MM.1S (cell line): ENCODE measurements around the gene SNX11.

Source experiments
- DNase-seq: peaks from one replicate; pipeline ENCODE4 v3.0.0-alpha.2; 2015
- H2AFZ ChIP-seq: fragments of 300-600 bp; sonication (generic); 2 replicates; pipeline ENCODE4 v1.6.0; 2016; ENCODE audit warnings: antibody characterized with exemption, low read length
- H3F3A ChIP-seq: fragments of 300-600 bp; sonication (generic); 2 replicates; pipeline ENCODE4 v1.6.1; 2016; ENCODE audit warnings: mild to moderate bottlenecking, antibody characterized with exemption, low read length, moderate library complexity, mixed read lengths; ENCODE audit not compliant: insufficient read depth
- H3K27ac ChIP-seq: fragments of 300-600 bp; sonication (generic); 2 replicates; pipeline ENCODE4 v1.5.1; 2016; ENCODE audit warnings: mild to moderate bottlenecking, low read length
- H3K27me3 ChIP-seq: fragments of 300-600 bp; sonication (generic); replicated peaks from 2 replicates; pipeline ENCODE4 v1.6.0; 2016; ENCODE audit warnings: low read length; ENCODE audit not compliant: insufficient read depth
- H3K36me3 ChIP-seq: fragments of 300-600 bp; sonication (generic); replicated peaks from 2 replicates; pipeline ENCODE4 v1.6.1; 2016; ENCODE audit warnings: mild to moderate bottlenecking, low read length, mixed read lengths; ENCODE audit not compliant: insufficient read depth
- H3K4me1 ChIP-seq: fragments of 300-600 bp; sonication (generic); 2 replicates; pipeline ENCODE4 v1.6.1; 2016; ENCODE audit warnings: low read length, mixed read lengths
- H3K4me2 ChIP-seq: fragments of 300-600 bp; sonication (generic); 2 replicates; pipeline ENCODE4 v1.6.0; 2016; ENCODE audit warnings: low read depth, low read length
- H3K4me3 ChIP-seq: fragments of 300-600 bp; sonication (generic); 2 replicates; pipeline ENCODE4 v1.5.1; 2016; ENCODE audit warnings: low read length, mixed read lengths
- H3K79me2 ChIP-seq: fragments of 300-600 bp; sonication (generic); 2 replicates; pipeline ENCODE4 v1.6.1; 2016; ENCODE audit warnings: mixed run types, low read length, mixed read lengths
- H3K9ac ChIP-seq: fragments of 300-600 bp; sonication (generic); 2 replicates; pipeline ENCODE4 v1.6.1; 2016; ENCODE audit warnings: low read length, mixed read lengths
- H3K9me2 ChIP-seq: fragments of 300-600 bp; sonication (generic); replicated peaks from 2 replicates; pipeline ENCODE4 v1.6.1; 2016; ENCODE audit warnings: mild to moderate bottlenecking, low read length, mixed read lengths; ENCODE audit not compliant: insufficient read depth
- H3K9me3 ChIP-seq: fragments of 300-600 bp; sonication (generic); replicated peaks from 2 replicates; pipeline ENCODE4 v1.6.1; 2016; ENCODE audit warnings: mild to moderate bottlenecking, low read length, mixed read lengths; ENCODE audit not compliant: insufficient read depth
- H4K20me1 ChIP-seq: fragments of 300-600 bp; sonication (generic); 2 replicates; pipeline ENCODE4 v1.6.1; 2016; ENCODE audit warnings: mild to moderate bottlenecking, low read length, moderate library complexity, mixed read lengths; ENCODE audit not compliant: insufficient read depth
- CTCF ChIP-seq: fragments of 300-600 bp; sonication (generic); IDR thresholded peaks from 2 replicates; pipeline ENCODE4 v1.5.1; 2016; ENCODE audit warnings: antibody characterized with exemption, low read length, mixed read lengths
- EZH2 ChIP-seq: fragments of 300-600 bp; sonication (generic); optimal IDR thresholded peaks from 2 replicates; pipeline ENCODE3; 2017; ENCODE audit warnings: low read depth, mild to moderate bottlenecking, antibody characterized with exemption, low read length, mixed read lengths
- EZH2phosphoT487 ChIP-seq: fragments of 300-600 bp; sonication (generic); IDR thresholded peaks from 2 replicates; pipeline ENCODE4 v1.6.1; 2018; ENCODE audit warnings: antibody characterized with exemption, low read length

The SNX11 gene

GRCh38 chr17:48150597-48151001 is 43.0 kb downstream of the SNX11 start:
- no peaks in the 10 kb centered on the region for H3K4me1 ChIP-seq
- H3F3A ChIP-seq = no peaks in the 10 kb centered on the region
- no peaks in the 10 kb centered on the region for H3K9me2 ChIP-seq
- H4K20me1 ChIP-seq = no peaks in the 10 kb centered on the region
- H3K36me3 ChIP-seq = no peaks in the 10 kb centered on the region
- no peak overlapping the region for H3K4me3 ChIP-seq
- no peaks in the 10 kb centered on the region for H3K27me3 ChIP-seq
- TF ChIP-seq EZH2phosphoT487 (no peak), CTCF (no peak), EZH2 (no peak)
- no peak overlapping the region for H2AFZ ChIP-seq
- H3K9me3 ChIP-seq = no peaks in the 10 kb centered on the region
- DNase-seq = no peak
- H3K79me2 ChIP-seq = no peaks in the 10 kb centered on the region
- no peak overlapping the region for H3K4me2 ChIP-seq
- H3K9ac ChIP-seq = no peak overlapping the region
- H3K27ac ChIP-seq = no peak overlapping the region

- H3K4me3 ChIP-seq = no peak overlapping the region
- no peaks in the 10 kb centered on the region for H3K79me2 ChIP-seq
- no peaks in the 10 kb centered on the region for H3K27me3 ChIP-seq
- H3K27ac ChIP-seq = no peak overlapping the region
- H3F3A ChIP-seq = no peaks in the 10 kb centered on the region
- H3K36me3 ChIP-seq = no peaks in the 10 kb centered on the region
- H4K20me1 ChIP-seq = no peaks in the 10 kb centered on the region
- no peak overlapping the region for H2AFZ ChIP-seq
- no peak overlapping the region for H3K9ac ChIP-seq
- TF ChIP-seq EZH2 (no peak), EZH2phosphoT487 (no peak), CTCF (no peak)
- DNase-seq = no peak
- no peak overlapping the region for H3K4me2 ChIP-seq
- no peaks in the 10 kb centered on the region for H3K9me3 ChIP-seq
- no peaks in the 10 kb centered on the region for H3K9me2 ChIP-seq
- no peaks in the 10 kb centered on the region for H3K4me1 ChIP-seq
Observed at GRCh38 chr17:48151220-48151619, 43.7 kb downstream of the SNX11 start.

- no peaks in the 10 kb centered on the region for H3K9me2 ChIP-seq
- H3K27me3 ChIP-seq = no peaks in the 10 kb centered on the region
Observed at GRCh38 chr17:48152289-48152688, 44.7 kb downstream of the SNX11 start.

More at GRCh38 chr17:48152289-48152688, 44.7 kb downstream of the SNX11 start:
- no peaks in the 10 kb centered on the region for H3K79me2 ChIP-seq
- H3K9me3 ChIP-seq = no peaks in the 10 kb centered on the region
- H3K4me1 ChIP-seq = no peaks in the 10 kb centered on the region
- no peak overlapping the region for H3K4me3 ChIP-seq
- H4K20me1 ChIP-seq = no peaks in the 10 kb centered on the region
- no peak overlapping the region for H3K9ac ChIP-seq
- DNase-seq = no peak
- no peaks in the 10 kb centered on the region for H3K36me3 ChIP-seq
- H2AFZ ChIP-seq = no peak overlapping the region
- no peak overlapping the region for H3K27ac ChIP-seq
- no peak overlapping the region for H3K4me2 ChIP-seq
- TF ChIP-seq EZH2phosphoT487 (no peak), EZH2 (no peak), CTCF (no peak)
- no peaks in the 10 kb centered on the region for H3F3A ChIP-seq
